K562 (cell line): ENCODE measurements around the gene ACTRT3. TPM values are rescaled to one million over a fixed set of nuclear protein-coding genes. Genes with fewer than 3 reads are reported as not detected.

ENCODE experiments used
- ATAC-seq: fragments of 200-7000 bp; cut with Tn5 transposase; 3 replicates; pipeline ENCODE4 v1.9.1; 2020; ENCODE audit warnings: moderate library complexity
- BruUV-seq: library from RNA; stranded (reverse); fragments of 400-500 nt; replicated peaks from 2 replicates; lab custom pipeline; 2021; lab: Mats Ljungman, UMichigan
- CTCF ChIA-PET: fragments of 300-600 bp; formaldehyde crosslinking; extraction: SDS; loops from one replicate; lab custom pipeline; 2021; ENCODE audit warnings: low intra/inter-chr PET ratio; lab: Yijun Ruan, JAX
- POLR2A ChIA-PET: fragments of 300-600, 350-650 bp; sonication (Branson Sonifier 250); formaldehyde crosslinking; extraction: SDS; loops from one replicate; lab custom pipeline; 2021; ENCODE audit warnings: antibody characterized with exemption, inconsistent platforms; lab: Yijun Ruan, JAX
- DNase-seq, 4 experiments: peaks; one replicate each; pipeline versions ENCODE4 v3.0.0 to v3.0.0-alpha.2; 2011 to 2018; ENCODE audit warnings: low spot score in 3 of 4, mixed read lengths in 3 of 4; ENCODE audit errors: extremely low read depth in 1 of 4
- FAIRE-seq: peaks from 2 replicates; lab custom pipeline; 2011; peaks lifted over from hg19 to GRCh38; lab: Jason Lieb, UNC
- H2AFZ ChIP-seq: 2 replicates; pipeline ENCODE4 v1.6.0; 2011; ENCODE audit warnings: low read depth, low read length, control low read depth, inconsistent platforms
- H3K27ac ChIP-seq: fragments of 200-600 bp; 3 replicates; pipeline ENCODE4 v1.8.0; 2011; ENCODE audit warnings: low read depth, mild to moderate bottlenecking, control low read depth, inconsistent platforms, low read length, moderate library complexity, mixed read lengths; ENCODE audit errors: extremely low read depth
- H3K27me3 ChIP-seq, 2 experiments: fragments of 300-600 bp in 1 of 2; 2 replicates in 1 of 2; 3 replicates in 1 of 2; pipeline versions ENCODE4 v1.6.0 to v1.8.0; 2011; ENCODE audit warnings: inconsistent platforms in 2 of 2, low read length in 2 of 2, mild to moderate bottlenecking in 1 of 2, mixed read lengths in 1 of 2, moderate library complexity in 1 of 2; ENCODE audit not compliant: control insufficient read depth in 2 of 2, insufficient read depth in 2 of 2
- H3K36me3 ChIP-seq: fragments of 300-600 bp; 3 replicates; pipeline ENCODE4 v1.8.0; 2011; ENCODE audit warnings: mild to moderate bottlenecking, low read length, inconsistent platforms; ENCODE audit not compliant: control insufficient read depth, insufficient read depth
- H3K4me1 ChIP-seq, 2 experiments: fragments of 200-600 bp in 1 of 2; replicated peaks in 1 of 2; 2 replicates in 1 of 2; 3 replicates in 1 of 2; pipeline versions ENCODE4 v1.5.1 to v1.8.0; 2011; ENCODE audit warnings: inconsistent platforms in 2 of 2, low read length in 2 of 2, mild to moderate bottlenecking in 1 of 2, mixed read lengths in 1 of 2, moderate library complexity in 1 of 2; ENCODE audit not compliant: control insufficient read depth in 2 of 2, insufficient read depth in 2 of 2
- H3K4me2 ChIP-seq: 2 replicates; pipeline ENCODE4 v1.6.1; 2011; ENCODE audit warnings: low read length, control low read depth, inconsistent platforms, mixed read lengths; ENCODE audit not compliant: insufficient read depth
- H3K4me3 ChIP-seq: fragments of 200-600 bp; sonication (generic), shearing (Covaris generic); 2 replicates; pipeline ENCODE4 v1.5.1; 2016; ENCODE audit warnings: control low read depth, inconsistent platforms
- H3K79me2 ChIP-seq: fragments of 200-600 bp; 3 replicates; pipeline ENCODE4 v1.8.0; 2011; ENCODE audit warnings: low read length, inconsistent platforms; ENCODE audit not compliant: control insufficient read depth, insufficient read depth
- H3K9ac ChIP-seq, 2 experiments: 2 replicates each; pipeline versions ENCODE4 v1.6.0 to v1.6.1; 2011; ENCODE audit warnings: low read depth in 2 of 2, low read length in 2 of 2, control low read depth in 1 of 2, inconsistent platforms in 1 of 2, mild to moderate bottlenecking in 1 of 2, mixed read lengths in 1 of 2; ENCODE audit not compliant: insufficient read depth in 1 of 2
- H3K9me1 ChIP-seq: one replicate; pipeline ENCODE4 v1.6.0; 2011; ENCODE audit warnings: inconsistent platforms, mild to moderate bottlenecking, low read length, moderate library complexity; ENCODE audit not compliant: control insufficient read depth, insufficient read depth
- H3K9me3 ChIP-seq: replicated peaks from 2 replicates; pipeline ENCODE4 v1.5.1; 2011; ENCODE audit warnings: low read depth, low read length, inconsistent platforms; ENCODE audit not compliant: control insufficient read depth, insufficient read depth
- H4K20me1 ChIP-seq: replicated peaks from 2 replicates; pipeline ENCODE4 v1.6.1; 2011; ENCODE audit warnings: low read length, inconsistent platforms, mixed read lengths; ENCODE audit not compliant: control insufficient read depth, insufficient read depth
- FOSL1 ChIP-seq: fragments of 200-800 bp; sonication (Bioruptor generic); conservative IDR thresholded peaks from 2 replicates; pipeline ENCODE4 v1.6.1; 2016; ENCODE audit warnings: missing genetic modification characterization, missing compliant biosample characterization
- HNRNPK ChIP-seq: fragments of 200-400 bp; formaldehyde crosslinking; IDR thresholded peaks from one replicate; pipeline ENCODE4 v1.6.1; 2018; ENCODE audit warnings: mild to moderate bottlenecking, low read depth, low read length; ENCODE audit not compliant: poor library complexity, severe bottlenecking
- JUND ChIP-seq, 2 experiments: IDR thresholded peaks; 2 replicates in 1 of 2; 3 replicates in 1 of 2; pipeline ENCODE4 v1.6.1; 2011; ENCODE audit warnings: borderline replicate concordance in 2 of 2, low read depth in 2 of 2, low read length in 2 of 2, improper control_type of control experiment in 1 of 2, missing biosample characterization in 1 of 2, missing genetic modification characterization in 1 of 2, missing genetic modification reagents in 1 of 2
- WGBS: fragments of 100-300 bp; shearing (Covaris generic); methylation state at CpG from one replicate; pipeline ENCODE4 v1.1.6; 2016; ENCODE audit warnings: low coverage, mixed read lengths; ENCODE audit not compliant: insufficient coverage; ENCODE audit errors: missing lambda C conversion rate; 5-methylcytosine and 5-hydroxymethylcytosine counted together
- in situ Hi-C: fragments of 300-500 bp; cut with MboI; formaldehyde crosslinking; loops from 4 replicates; pipeline ENCODE4 v1.15.0; 2018; ENCODE audit warnings: inconsistent platforms, mixed read lengths
- intact Hi-C: fragments of 100-400 bp; cut with micrococcal nuclease; formaldehyde crosslinking; loops from 2 replicates; pipeline ENCODE4 v1.14.2; 2022
- polyA plus RNA-seq, 8 experiments: library from polyadenylated mRNA; depleted of rRNA in 4 of 8; stranded (reverse) in 5 of 8; unstranded in 3 of 8; fragments of >200 nt; fragmentation: Nextera tagmentation in 2 of 8; fragmentation: Illumina TruSeq in 1 of 8; extraction: Ambion mirVana in 2 of 8; extraction: Trizol in 1 of 8; gene quantifications; 2 replicates each; pipeline versions ENCODE4 v1.2.1 to v1.2.3, GENCODE V29; 2011 to 2014; ENCODE audit warnings: inconsistent platforms in 1 of 8, missing spikeins in 1 of 8
- total RNA-seq, 7 experiments: library from RNA; depleted of rRNA in 6 of 7; stranded (reverse); fragments of >200 nt in 6 of 7; fragmentation: Illumina TruSeq in 2 of 7; extraction: Trizol in 2 of 7; gene quantifications; 2 replicates each; pipeline versions ENCODE4 v1.2.1 to v1.2.3, GENCODE V29; 2011 to 2021; ENCODE audit warnings: low replicate concordance in 1 of 7
- TF ChIP-seq, protein P1 (sequence below), 2 experiments: fragments of 450-650 bp in 1 of 2; sonication (generic) in 1 of 2; formaldehyde crosslinking in 1 of 2; IDR thresholded peaks in 1 of 2; conservative IDR thresholded peaks in 1 of 2; 2 replicates each; pipeline versions ENCODE4 v1.6.1 to v1.8.1; 2016 to 2023; ENCODE audit warnings: mild to moderate bottlenecking in 2 of 2, moderate library complexity in 2 of 2, inconsistent platforms in 1 of 2, missing genetic modification reagents in 1 of 2

ACTRT3 gene
- total and polyA plus RNA-seq, 9 of the 15 experiments (the other 6 are each of a cell fraction or from before 2014, with no cell fraction given), result 0.06 to 0.11 (median 0.07) TPM; not detected in 5

DNA sequence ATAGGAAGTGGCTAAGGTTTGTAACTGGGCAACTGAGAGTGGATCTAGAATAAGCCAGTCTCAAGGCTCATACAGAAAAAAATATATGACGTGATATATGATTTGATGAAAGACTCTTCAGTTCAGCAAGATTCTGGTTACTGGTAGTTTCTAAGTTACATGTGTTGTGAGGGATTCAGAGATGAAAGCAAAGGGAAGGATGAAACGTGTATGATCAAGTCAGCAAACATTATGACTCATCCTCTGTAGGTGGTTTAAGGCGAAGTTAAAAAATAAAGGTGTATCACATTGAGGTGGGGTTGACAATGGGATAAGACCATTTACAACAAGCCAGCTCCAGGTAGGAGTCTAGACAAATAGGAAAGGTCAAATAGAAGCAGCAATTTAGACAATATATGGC lies 20.7 kb downstream of the ACTRT3 start:
- CTCF ChIA-PET, result no interaction called here
- intact Hi-C loops (loop anchor here (10.0 kb wide), 3 partner anchors 534 to 1534 kb away; no protein-coding TSS in a partner anchor), in situ Hi-C loops (loop anchor here (10.0 kb wide), 1 partner anchor 604 kb away; no protein-coding TSS in a partner anchor)
- Histone ChIP-seq H3K4me1 (peaks cover 3 to 12% of the 10 kb centered on the region in 2 experiments; a peak in 2 of 5 replicates), H3K79me2 (no peaks in the 10 kb centered on the region), H2AFZ (no peak overlapping the region), H3K4me2 (no peak overlapping the region), H3K9me3 (no peaks in the 10 kb centered on the region), H3K9me1 (no peaks in the 10 kb centered on the region), H3K27me3 (peaks cover 3 to 8% of the 10 kb centered on the region in 2 experiments; a peak in 3 of 5 replicates), H4K20me1 (no peaks in the 10 kb centered on the region), H3K9ac (no peak overlapping the region), H3K4me3 (no peak overlapping the region), H3K36me3 (no peaks in the 10 kb centered on the region), H3K27ac (no peak overlapping the region)
- ATAC-seq (no peak), FAIRE-seq (no peak), DNase-seq (no peak)
- WGBS, result 6% methylated on average over 3 of the region's 3 CpGs
- no peak for TF ChIP-seq JUND (IDR thresholded peaks at IDR 0.05; ENCODE audit: borderline replicate concordance, low read depth, low read length)
- TF ChIP-seq JUND (tag; IDR thresholded peaks at IDR 0.05; ENCODE audit: borderline replicate concordance, low read depth, low read length), result peak; percentile 21; the same call in 1 of the 3 replicates
- TF ChIP-seq, protein P1, sequence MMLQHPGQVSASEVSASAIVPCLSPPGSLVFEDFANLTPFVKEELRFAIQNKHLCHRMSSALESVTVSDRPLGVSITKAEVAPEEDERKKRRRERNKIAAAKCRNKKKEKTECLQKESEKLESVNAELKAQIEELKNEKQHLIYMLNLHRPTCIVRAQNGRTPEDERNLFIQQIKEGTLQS (IDR thresholded peaks at IDR 0.05), result peak; percentile 70
- TF ChIP-seq, protein P1 (CRISPR knock-in tag; conservative IDR thresholded peaks at IDR 0.05), result no peak
- TF ChIP-seq HNRNPK, result no peak
- peak; percentile 29; the same call in 1 of the 2 replicates for TF ChIP-seq FOSL1 (tag)
- POLR2A ChIA-PET, result no interaction called here
- BruUV-seq, result no TSS peak
